Inferior parietal cortex (tissue), 1 donor: Measurements from ENCODE around the gene ITGA8.
"Not testable (repeated sequence)": the region's sequence is repeated elsewhere in the genome, so short reads cannot be mapped to it uniquely, and the experiment has no call there.

ENCODE experiments used
- DNase-seq: peaks from one replicate; pipeline ENCODE4 v3.0.0-alpha.2; 2016; ENCODE audit errors: extremely low spot score

Gene ITGA8

DNA sequence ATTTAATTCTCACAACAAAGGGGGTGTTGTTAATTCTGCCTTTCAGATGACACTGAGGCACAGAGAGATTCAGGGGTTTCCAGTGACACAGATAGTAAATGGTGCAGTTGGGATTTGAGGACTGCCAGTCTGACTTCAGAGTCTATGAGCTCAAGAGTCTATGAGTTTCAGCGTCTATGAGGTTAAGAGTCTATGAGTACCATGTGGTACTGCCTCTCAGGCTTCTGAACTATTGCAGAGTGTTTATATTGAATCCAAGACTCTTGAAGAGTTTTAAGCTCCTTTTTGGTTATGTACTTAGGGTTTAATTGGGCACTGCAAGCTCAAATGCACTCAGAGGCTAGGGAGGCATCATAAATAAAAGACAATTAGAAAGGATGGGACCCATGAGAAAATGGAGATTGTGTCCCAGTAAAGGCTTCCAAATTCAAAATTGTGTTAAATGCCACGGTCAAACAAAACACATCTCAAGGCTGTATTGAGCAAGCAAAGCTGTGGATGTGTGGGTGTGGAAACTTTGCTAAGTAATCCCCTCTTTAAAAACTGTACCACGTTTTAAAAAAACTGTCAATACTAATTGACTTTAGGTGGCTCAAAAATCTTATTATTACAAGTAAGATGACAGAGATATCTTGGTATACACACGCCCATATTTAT lies 224.7 kb downstream of the ITGA8 start:
- DNase-seq = no peak

DNA sequence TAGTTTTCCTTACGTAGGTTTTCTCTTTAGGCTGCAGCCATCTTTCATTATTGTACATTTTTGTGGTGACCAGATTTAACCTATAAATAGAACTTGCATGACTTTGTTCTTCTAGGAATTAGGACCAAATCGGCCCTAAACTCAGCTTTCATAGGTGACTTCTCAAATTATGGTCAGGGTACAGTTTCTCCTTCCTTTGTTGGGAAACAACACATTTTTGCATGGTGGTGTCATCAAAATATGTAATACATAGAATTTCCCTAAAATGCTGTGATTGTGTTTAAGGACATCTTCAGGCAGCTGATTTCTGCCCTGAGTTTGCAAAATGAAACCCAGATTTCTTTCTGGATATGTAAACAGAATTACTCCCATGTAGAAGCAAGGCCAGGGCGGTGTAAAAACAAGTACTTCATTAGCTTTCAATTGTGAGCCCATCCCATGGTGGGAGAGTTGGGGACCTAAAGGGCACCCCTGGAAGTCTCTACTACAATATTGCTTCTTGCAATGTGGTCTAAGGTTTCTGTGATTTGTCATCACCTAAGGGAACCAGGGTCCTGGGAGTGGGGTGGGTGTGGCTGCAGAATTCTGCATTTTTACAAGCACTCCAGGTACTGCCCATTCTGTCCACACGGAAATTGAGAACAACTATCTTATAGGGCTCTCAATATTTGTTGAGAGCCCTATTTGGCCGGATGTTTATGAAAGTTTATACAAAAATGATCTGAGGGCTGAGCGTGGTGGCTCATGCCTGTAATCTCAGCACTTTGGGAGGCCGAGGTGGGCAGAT lies 227.7 kb downstream of the ITGA8 start:
- DNase-seq = no peak

DNA sequence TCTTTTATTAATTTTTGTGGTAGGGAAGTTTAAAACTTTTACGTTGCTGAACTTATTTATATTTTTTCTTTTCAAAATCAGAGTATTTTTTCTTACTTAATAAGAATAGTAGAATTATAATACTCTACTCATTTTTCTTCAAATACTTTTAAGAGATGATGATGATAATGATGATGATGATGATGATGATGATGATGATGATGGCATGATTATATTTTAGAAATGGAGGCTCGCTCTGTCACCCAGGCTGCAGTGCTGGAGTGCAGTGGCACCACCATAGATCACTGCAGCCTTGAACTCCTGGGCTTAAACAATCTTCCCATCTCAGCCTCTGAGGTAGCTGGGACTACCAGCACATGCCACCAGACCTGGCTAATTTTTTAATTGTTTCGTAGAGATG lies 230.3 kb downstream of the ITGA8 start:
- DNase-seq = no peak

DNA sequence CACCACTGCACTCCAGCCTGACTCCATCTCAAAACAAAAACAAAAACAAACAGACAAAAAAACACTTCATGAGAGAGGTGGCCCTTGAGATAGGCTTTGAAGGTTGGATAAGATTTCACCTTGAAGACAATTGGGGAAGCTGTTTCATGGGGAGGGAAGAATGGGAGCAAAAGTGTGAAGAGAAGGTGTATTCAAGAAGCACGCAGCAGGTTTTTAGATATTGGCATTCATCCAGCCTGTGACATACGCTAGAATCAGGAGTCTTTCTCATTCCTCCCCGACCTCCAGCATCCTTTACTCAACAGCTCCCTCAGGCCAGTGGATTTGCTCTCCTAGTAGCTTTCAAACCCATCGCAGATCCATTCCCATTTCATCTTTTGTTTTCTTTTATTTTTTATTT lies 232.3 kb downstream of the ITGA8 start:
- DNase-seq = no peak

DNA sequence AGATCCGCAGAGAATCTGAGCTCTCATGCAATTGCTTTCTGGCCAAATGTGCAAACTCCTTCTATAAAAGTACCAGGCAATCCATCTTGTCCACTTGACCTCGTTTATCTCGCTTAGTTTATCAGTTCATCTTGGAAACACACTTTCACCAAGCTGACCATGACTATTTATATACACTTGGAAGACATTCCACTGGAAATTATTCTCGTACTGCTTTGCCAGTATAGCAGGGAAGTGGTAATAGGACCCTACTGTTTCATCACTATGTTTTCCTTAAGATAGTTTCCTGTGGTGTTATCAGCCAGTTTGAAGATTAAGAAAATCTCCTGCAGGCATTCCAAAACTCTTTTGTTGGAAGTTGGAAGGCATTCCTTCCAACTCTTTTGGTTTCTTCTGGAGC lies 233.3 kb downstream of the ITGA8 start:
- DNase-seq = no peak

DNA sequence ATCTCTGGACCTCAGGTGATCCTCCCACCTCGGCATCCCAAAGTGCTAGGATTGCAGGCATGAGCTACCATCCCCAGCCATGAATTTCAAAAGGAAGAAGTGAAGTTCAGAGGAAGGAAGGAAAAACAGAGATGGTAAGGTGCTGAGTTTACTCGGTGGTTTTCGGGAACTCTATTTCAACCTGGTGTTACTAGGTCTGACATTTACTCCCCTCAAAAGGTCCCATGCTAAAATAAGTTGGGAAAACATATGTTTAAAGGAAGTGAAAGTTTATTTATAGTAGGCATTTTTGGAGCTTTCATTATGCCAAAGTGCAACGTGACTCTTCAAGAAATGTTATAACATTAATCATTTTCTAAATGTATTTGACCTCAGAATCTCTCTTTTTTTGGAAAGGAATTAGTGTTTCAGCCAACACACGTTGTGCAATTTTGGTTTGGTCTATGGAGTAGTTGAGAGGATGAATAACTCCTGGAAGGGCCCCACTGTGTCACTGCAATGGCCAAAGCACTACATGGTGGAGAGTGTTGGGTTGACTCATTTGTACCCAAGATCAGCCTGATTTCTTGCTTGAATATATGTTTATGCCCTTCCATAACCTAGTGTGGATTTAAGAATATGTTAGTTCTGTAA lies 233.9 kb downstream of the ITGA8 start:
- DNase-seq = no peak

DNA sequence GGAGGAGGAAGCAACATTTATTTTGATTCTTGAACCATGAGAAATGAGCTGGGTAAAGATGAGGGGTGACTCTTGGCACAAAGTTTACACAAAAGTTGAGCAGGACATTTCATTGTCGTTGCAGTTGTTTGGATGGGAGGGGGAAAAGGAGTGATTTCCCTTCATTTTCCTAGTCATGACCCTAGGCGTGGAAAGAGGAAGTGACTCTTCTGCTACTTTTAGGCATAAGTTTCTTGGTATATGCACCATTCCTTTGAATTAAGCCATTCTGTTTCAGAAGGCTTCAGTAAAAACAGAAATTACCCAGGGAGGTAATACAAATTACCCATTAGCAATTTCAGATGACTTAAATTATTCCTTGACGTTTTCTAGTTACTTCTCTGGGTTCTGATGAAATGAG lies 234.7 kb downstream of the ITGA8 start:
- DNase-seq = no peak

DNA sequence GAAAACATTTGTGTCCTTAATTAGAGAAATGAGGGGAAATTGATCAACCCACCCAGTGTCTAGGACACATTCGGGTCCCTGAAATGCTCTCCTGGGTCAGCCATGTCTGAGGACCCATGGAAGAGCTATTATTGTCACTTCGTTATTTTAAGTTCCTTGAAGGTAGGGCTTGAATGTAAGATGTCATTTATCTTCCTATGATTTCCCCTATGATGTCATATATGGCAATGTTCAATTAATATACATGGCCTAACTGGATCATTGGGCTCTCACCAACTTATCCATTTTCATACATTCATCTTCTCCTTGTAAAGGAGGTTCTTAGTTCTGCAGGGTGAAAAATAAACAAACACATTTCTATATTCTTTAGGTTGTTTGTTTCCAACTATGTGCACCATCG lies 235.6 kb downstream of the ITGA8 start:
- no peak for DNase-seq

DNA sequence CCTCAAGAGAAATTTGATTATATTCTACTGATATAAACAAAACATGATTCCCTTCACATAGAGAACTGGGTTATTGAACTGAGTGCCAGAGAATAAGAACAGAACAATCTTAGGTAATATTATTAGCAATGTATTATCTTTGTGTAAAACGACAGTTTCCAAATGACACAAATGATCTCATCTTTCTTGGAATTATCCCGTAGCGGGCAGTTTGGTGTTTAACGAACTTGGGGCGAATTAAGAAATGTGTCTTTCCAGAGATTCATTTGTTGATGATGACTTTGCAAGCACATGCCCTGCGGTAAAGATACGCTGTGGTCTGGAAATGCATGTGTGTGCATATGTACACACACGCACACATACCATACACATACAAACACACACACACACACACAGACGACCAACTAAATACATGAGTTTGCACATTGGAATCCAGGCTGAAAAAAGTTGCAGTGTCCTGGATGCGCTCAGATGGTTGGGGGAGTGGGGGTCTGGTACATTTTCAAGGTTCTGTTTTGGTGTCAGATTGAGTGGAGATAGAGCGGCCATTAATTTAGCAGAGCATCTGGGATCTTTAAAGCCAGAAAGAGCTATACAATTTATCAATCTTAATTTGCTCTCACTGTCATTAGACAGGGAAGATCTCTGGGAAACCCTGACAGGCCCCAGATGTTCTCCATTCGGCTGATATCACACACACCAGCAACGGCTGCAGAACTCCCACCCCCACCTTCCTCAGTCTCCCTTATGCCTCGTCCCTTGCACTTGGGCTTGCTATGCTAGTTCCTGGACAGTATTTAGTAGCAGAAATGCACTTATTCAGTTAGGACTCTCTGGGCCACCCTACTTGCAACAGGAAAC lies 236.3 kb downstream of the ITGA8 start:
- no peak for DNase-seq

DNA sequence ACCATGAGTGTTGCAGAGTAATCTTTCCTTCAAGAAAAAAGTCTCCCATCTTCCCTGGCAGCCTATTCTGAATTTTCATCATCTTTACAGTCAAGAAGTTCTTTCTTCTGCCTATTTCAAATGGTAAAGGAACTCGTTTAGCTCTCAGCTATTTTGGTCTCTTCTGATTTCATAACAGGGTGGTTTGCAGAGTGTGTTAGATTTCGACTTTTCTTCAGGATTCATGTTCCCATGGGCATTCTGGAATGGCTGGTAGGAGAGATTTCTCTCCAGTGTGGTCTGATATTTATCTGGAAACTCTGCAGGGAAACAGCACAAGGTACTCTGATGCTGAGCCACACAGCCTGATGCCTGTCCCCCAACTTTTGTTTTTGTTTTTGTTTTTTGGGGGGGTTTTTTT lies 237.6 kb downstream of the ITGA8 start:
- DNase-seq = no peak

DNA sequence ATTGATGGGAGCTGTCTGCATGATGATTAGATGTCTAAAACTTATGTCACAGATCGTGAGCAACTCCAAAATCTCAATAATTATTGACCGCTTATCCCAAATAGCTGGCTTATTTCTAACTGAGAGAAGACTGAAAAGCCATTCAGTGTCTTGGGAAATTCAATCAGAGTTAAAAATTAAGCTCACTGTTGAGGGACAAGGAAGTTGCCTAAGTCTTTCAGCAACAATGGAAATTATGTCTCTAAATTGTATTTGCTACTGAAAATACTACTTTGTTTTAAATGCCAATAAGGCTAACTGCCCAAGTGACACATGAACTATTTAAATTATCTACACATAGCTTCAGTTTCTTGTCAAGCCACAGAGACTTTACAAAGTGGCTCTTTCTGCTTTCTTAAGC lies 240.8 kb downstream of the ITGA8 start:
- DNase-seq = no peak

DNA sequence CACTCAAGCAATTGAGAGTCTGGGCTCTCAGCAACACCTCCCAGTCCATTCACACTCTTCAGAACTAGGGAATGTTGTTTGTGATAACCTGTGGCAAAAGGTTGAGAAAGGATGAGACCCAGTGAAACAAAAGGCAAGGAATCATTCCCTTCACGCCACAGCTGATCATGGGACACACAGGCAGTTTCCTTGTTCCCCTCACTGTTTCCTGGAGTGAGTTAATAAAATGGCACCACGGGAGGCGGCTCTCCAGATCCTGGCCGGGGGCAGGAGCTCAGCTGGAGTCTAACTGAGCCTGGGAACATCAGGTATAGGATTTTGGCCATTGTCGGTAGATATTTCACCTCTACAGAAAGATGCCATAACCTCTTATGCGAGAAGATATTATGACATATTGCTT lies 241.3 kb downstream of the ITGA8 start:
- DNase-seq = no peak

DNA sequence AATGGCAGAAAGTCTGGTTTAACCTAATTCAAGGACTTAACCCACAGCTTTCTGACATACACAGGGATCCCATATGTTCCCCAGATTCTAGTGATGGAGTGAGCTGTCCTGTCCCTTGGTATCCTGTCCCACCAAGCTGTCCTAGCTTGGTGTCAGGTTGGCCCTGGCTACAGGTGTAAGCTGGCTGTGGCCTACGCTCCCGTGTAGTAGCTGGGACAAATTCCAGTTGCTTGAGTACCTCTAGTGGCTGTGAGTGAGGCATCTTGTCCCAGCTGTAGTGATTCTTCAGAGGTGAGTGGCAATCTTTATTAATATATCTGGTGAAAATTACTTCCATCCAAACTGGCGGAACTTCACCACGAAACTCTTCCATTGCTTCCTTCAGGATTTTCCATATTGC lies 243.4 kb downstream of the ITGA8 start:
- no peak for DNase-seq

DNA sequence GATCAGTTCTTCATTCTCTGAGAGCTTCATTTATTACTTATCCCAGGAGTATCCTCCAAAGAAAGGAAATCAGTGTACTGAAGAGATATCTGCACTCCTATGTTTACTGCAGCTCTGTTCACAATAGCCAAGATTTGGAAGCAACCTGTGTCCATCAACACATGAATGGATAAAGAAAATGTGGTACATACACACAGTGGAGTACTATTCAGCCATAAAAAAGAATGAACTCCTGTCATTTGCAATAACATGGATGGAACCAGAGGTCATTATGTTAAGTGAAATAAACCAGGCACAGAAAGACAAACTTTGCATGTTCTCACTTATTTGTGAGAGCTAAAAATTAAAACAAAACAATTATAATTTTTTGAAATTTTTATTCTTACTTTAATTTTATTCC lies 244.3 kb downstream of the ITGA8 start:
- not testable (repeated sequence) for DNase-seq

DNA sequence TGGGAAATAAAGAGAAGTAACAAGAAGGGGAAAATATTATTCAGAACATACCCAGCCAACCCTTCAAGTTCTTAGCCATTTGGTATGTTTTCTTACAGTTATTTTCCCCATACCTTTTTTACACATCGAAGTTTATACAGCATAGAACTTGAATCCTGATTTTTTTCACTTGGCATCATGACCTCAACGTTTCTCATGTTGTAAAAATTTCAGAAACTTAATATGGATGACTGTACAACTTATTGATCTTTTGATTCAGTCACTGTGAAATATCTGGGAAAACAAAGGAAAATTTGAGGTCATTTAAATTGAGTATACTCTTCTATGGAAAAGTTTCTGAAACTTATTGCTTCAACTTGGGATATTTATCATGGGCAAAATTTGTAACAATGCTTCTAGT lies 245.1 kb downstream of the ITGA8 start:
- DNase-seq = no peak

DNA sequence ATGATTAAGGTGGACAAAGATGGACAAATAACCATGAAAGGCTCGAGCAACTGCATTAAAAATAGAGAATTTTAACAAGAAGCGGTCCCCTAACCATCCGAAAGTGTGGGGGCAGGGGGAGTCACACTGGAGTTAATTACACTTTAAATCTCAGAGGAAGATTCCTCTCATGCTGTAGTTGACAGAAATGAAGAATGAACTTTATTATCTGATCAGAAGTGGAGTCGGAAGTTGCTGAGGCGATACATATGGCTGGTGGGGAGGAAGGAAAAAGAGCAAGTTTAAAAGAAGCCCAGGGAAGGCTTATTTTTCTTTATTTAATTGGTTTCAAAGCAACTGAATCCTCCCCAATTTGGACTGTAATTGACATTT lies 246.3 kb downstream of the ITGA8 start:
- DNase-seq = no peak

DNA sequence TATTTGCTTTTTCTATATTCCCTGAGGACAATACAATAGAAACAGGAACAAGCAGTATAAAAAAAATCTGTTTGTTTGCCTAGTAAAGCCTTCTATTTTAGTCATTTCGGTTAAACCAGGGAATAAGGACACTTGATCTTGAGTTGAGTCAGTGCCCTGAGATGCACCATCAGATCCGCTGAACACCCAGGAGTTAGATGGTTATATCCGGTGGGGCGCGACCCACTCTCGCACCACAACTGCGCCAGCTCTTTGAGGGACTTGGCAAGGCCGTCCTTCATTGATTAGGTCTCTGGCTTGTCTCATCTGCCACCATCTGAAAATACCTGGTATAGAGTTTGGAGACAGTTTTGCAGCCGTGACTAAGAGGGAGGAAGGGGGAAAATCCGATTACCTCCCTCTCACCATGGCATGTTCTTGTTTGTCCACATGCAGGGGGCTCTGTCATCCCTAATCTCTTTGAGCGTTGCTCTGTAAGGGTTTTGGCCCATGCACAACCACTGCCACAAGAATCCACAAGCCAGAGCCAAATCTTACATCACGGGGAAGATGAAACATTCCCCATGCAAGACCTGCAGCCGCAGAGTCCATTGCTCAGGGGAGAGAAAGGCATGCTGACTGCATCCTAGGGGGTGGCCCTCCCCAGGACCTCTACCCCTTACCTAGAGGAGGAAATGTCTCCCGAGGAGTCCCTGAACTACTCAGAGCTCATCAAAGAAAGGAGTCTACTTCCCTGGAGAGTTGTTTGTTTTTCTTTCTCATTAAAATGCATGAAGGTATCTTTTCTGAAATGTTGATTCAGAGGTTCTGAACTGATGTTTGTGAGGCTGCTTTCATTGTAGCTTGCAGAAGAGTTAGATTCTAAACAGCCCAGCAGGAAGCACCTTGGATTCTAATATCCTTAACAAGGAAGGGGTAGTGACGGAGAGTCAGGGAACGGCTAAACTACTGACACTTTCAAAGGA lies 247.0 kb downstream of the ITGA8 start:
- no peak for DNase-seq

DNA sequence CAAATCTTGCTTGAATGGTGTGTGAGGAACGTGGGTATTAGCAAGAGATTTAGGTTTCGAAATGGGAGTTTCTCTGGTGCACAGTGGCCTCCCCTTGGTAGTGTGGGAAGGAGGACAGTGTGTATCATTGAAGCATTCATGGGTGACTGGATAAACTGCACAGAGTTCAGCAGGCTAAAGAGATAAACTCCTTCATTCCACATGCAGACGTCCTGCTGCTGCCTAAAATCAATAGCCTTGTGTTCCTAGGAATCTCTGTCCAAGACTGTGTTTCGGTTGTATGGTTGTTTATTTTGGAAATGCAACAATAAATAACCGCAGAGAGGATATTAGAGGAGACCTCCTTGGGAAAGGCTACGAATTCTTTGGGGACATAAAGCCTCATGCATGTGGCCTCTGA lies 247.7 kb downstream of the ITGA8 start:
- no peak for DNase-seq

DNA sequence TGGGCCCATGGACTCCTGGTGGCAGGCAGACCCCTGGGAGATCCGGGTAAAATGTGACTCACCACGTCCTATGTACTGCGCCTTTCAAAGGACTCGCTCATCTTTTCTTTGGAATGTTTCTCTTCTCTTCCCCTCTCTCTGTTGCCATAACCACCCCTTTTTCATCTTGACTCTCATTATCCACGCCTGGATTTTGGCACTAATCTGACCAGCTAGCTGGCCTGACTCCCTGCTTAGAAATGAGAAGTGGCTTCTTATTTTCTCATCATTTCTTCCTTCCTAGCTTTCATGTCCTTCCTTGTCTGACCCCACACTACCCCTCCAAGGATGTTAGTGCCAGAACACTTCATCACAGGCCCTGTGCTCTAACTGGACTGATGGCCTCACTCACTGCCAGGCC lies 250.6 kb downstream of the ITGA8 start:
- DNase-seq = no peak

DNA sequence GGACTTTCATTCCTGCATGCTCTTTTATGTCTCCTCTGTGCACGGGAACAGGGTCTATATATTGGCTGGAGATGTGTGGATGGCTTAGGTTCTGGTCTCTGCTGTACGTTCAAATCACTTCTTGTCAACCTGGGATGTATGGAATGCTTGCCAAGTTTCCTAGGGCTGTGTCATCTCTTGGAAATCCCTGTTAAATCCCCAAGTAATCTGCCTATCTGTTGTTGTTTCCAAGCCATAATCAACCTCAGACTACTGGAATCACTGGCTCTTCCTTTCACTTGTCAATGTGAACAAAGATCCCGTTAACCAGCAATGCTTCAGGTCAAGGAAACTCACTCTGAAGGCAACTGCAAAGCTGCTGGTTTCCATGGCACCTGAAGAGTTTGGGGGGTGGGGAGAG lies 255.3 kb downstream of the ITGA8 start:
- no peak for DNase-seq
